GM19043 (cell line): ENCODE measurements around the gene NCAPH2.
"Not testable (repeated sequence)": the region's sequence is repeated elsewhere in the genome, so short reads cannot be mapped to it uniquely, and the experiment has no call there.

Experiments
- ATAC-seq: cut with Tn5 transposase; IDR thresholded peaks from one replicate; pipeline ENCODE4 v1.9.1; 2021; ENCODE audit warnings: low read depth; ENCODE audit not compliant: unreplicated experiment

NCAPH2 gene

GRCh38 chr22:50528682-50529415 is 20.8 kb downstream of the NCAPH2 start:
- ATAC-seq: no peak

GRCh38 chr22:50529416-50529896 is 21.4 kb downstream of the NCAPH2 start:
- no peak for ATAC-seq

GRCh38 chr22:50529897-50530579 is 22.0 kb downstream of the NCAPH2 start, which contains the start of gene TYMP:
TSS of gene TYMP (minus strand) at chr22:50530012. CDS start at chr22:50529709, 303 bp downstream.
- no peak for ATAC-seq

DNA sequence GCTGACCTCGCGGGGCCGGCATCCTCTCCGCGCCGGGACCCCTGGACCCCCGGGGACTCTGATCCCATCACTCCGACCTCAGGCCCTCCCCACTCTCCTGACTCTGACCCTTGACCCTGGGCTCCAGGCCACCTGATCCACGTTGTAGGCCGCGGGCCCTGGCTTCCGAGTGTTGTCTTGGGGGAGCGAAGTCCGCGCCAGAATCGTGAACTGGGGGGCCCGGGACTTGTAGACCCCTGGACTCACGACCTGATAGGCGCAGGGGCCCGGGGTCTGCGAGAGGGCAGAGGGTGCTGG is 22.5 kb downstream of the NCAPH2 start:
- ATAC-seq: no peak

GRCh38 chr22:50530877-50531545 is 23.0 kb downstream of the NCAPH2 start:
- ATAC-seq: no peak

GRCh38 chr22:50531546-50531961 is 23.5 kb downstream of the NCAPH2 start:
- no peak for ATAC-seq

DNA sequence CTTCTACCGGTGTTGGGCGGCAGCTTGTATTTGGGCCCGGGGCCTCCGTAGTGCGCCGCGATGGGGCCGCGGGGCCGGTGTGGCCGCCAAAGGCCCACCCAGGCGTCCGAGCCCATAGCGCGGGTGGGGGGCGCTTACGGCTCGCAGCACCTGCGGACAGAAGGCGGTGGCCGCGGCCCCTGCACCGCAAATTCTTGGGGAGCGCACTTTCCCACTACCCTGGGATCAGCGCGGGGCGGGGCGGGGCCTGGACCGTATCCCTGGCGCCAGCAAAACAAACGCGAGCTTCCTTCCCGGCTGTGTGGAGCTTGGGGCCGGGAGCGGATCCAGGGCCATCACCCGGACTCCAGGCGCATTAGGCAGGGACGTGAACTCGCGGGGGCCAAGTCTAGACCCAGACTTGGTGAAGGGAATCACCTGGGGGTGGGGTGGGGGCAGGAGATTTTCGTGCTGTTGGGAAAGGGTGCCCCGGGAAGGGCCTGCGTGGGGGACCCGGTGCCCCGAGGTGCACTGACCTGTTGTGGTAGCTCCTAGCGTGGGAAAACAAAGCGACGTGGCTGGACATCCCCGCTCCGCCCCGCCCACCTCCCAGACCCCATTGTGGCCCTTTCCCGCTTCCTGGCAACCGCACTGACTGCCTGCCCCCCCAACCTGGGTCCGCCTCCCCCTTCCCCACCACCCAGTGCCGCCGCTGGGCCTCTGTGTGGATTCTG is 24.1 kb downstream of the NCAPH2 start:
- no peak for ATAC-seq

DNA sequence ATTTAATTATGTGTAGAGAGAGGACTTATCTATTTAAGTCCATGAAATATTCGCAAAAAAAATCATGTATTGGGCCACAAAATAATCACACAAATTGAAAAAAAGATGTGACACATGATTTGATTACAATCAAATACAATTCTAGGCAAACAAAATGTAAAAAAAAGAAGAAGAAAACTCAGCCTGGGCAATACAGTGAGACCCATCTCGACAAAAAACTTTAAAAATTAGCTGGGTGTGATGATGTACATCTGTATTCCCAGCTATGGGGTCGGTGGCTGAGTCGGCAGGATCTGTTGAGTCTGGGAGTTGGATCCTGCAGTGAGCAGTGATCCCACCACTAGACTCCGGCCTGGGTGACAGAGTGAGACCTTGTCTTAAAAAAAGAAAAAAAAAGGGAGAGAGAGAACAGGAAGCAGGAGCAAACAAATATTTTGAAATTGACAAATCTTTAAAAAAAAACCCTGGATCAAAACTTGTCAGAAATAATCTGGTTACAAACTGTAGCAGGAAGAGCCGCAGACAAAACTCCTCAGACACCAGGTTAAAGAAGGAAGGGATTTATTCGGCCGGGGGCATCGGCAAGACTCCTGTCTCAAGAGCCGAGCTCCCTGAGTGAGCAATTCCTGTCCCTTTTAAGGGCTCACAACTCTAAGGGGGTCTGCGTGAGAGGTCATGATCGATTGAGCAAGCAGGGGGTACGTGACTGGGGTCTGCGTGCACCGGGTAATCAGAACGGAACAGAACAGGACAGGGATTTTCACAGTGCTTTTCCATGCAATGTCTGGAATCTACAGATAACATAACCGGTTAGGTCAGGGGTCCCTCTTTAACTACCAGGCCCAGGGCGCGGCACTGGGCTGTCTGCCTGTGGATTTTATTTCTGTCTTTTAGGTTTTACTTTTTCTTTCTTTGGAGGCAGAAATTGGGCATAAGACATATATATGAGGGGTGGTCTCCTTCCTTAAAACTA is 25.1 kb downstream of the NCAPH2 start:
- ATAC-seq: no peak

DNA sequence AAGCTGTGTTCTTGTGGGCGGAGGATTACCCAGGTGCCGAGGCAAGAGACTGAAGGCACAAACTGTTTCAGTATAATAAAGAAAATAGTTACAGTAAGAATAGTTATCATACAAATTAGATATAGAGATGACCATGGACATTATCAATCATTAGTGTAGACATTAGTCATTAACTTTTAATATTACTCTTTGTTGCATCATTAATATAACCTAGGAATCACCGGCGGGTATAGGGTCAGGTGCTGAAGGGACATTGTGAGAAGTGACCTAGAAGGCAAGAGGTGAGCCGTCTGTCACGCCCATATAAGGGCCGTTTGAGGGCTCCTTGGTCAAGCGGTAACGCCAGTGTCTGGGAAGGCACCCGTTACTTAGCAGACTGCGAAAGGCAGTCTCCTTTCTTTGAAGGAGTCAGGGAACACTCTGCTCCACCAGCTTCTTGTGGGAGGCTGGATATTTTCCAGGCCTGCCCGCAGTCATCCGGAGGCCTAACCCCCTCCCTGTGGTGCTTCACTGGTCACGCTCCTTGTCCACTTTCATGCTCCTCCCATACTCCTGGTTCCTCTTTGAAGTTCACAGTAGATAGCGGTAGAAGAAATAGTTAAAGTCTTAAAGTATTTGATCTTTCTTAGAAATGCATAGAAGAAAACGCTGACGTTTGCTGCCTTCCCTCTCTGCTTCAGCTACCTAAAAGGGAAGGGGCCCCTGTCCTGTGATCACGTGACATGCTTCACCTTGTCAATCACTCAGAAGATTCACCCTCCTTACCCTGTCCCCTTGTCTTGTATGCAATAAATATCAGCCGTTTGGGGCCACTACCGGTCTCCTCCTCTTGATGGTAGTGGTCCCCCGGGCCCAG is 26.1 kb downstream of the NCAPH2 start:
- not testable (repeated sequence) for ATAC-seq

GRCh38 chr22:50535113-50535512 is 27.1 kb downstream of the NCAPH2 start:
- no peak for ATAC-seq

DNA sequence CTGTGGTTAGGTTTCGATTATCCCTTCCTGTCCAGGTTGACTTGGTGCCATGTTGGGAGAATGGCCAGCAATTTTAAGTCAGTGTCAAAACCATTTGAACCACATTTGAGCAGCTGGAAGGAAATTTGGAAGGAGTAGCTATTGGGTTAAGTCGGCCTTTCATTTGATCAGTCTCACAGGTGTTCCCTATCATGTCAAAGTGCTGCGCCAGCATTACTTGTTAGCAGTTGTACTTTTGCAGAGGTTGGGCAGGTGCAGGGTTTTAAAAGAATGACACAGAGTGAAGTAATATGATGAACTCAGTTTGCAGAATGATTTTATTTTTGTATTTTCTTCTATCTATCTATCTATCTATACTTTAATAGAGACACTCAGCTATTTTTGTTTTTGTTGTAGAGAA is 28.2 kb downstream of the NCAPH2 start:
- no peak for ATAC-seq

DNA sequence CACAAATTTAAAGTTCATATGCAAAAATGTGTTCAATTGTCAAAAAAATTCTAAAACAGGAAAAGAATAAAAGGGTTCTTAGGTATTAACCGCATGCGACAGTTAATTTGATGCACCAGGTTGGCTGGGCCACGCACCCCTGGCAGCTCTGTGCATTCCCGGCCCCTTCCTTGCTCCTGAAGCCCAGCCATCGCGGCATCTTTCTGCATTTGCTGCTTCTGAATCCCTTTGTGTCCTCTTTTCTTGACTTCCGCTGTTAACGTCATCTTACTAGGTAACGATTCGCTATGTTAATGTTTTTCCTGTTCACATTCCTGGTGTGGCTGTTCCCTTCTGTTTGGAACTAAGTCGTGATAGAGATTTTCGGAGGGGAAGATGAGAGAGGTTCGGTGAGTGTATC is 29.7 kb downstream of the NCAPH2 start:
- ATAC-seq: no peak

- ATAC-seq: no peak
Measured at GRCh38 chr22:50540381-50540780, 32.4 kb downstream of the NCAPH2 start.

GRCh38 chr22:50541667-50542026 is 33.6 kb downstream of the NCAPH2 start:
- ATAC-seq: not testable (repeated sequence)

DNA sequence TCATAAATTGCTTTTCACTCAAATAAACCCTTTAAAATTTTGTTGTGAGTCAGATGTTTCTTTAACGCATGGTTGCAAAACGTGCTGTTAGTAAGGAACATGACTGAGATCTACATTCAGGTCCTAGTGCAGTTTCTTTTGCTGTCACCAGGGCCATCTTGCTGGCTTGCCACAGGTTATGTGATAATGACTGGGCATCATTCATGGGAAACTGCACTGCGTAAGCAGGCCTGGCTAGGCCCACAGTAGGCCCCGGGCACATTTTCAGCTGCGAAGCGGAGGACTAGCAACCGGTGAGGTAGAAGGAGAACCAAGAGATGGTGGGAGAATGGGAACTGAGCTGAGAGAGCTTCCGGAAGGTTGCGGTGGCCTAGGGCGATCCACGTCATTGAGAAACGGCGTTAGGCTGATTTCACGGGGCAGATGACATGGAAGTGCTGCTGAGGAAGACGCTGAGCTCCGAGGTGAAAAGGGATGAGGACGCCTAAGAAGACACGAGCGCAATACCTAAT is 34.4 kb downstream of the NCAPH2 start:
- no peak for ATAC-seq

DNA sequence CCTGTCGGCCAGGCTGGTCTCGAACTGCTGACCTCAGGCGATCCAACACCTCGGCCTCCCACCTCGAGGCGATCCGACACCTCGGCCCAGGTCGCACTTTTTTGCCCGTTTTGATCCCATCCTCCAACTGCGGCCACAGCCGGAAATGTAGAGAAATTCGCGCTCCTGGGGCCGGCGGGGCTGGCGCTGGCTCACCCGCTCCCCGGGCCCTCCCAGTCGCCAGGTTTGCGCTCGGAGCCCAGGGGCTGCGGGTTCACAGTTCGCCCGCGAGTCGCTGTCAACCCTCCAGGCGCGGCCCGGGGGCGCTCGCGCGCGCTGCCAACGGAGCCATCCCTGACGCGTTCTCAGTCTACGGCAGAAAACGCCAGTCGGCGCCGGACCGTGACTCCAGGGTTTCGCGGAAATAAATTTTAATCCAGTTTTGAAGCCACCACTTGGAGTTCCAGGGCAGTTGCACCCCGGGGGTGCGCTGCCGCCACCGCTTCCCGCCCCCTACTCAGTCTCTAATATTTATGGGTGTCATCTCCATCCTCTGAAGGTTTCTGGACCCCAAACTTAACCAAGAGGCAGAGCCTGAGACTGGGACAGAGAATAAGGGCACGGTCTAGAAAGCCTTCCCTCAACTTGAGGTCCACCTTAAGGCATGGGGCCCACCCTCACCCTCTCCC is 36.2 kb downstream of the NCAPH2 start:
- no peak for ATAC-seq

- no peak for ATAC-seq
Measured at GRCh38 chr22:50544746-50545253, 36.8 kb downstream of the NCAPH2 start.
